ENCODE measurements around the gene CEP295NL.

The CEP295NL gene

GRCh38 chr17:78899361-78900260 is 3.4 kb downstream of the CEP295NL start:
- TF ChIP-seq CTCF (IDR thresholded peaks at IDR 0.05; ENCODE audit: borderline replicate concordance, control extremely low read depth, extremely low read depth, insufficient read depth, missing control alignments), result no peak
- in situ Hi-C loops (cut with MboI; ENCODE audit: low sequenced_read_pairs, unreplicated experiment), result no loop called here
- DNase-seq (ENCODE audit: low spot score), result no peak

GRCh38 chr17:78898947-78899346 is 4.1 kb downstream of the CEP295NL start:
- no peak for DNase-seq (ENCODE audit: low spot score)
- in situ Hi-C loops (cut with MboI; ENCODE audit: low sequenced_read_pairs, unreplicated experiment), result no loop called here
- no peak for TF ChIP-seq CTCF (IDR thresholded peaks at IDR 0.05; ENCODE audit: borderline replicate concordance, control extremely low read depth, extremely low read depth, insufficient read depth, missing control alignments)

GRCh38 chr17:78898075-78898836 is 4.7 kb downstream of the CEP295NL start:
- in situ Hi-C loops (cut with MboI; ENCODE audit: low sequenced_read_pairs, unreplicated experiment), result no loop called here
- TF ChIP-seq CTCF (IDR thresholded peaks at IDR 0.05; ENCODE audit: borderline replicate concordance, control extremely low read depth, extremely low read depth, insufficient read depth, missing control alignments), result no peak
- no peak for DNase-seq (ENCODE audit: low spot score)

GRCh38 chr17:78897664-78898047 is 5.3 kb downstream of the CEP295NL start:
- no peak for DNase-seq (ENCODE audit: low spot score)
- in situ Hi-C loops (cut with MboI; ENCODE audit: low sequenced_read_pairs, unreplicated experiment), result no loop called here
- no peak for TF ChIP-seq CTCF (IDR thresholded peaks at IDR 0.05; ENCODE audit: borderline replicate concordance, control extremely low read depth, extremely low read depth, insufficient read depth, missing control alignments)

GRCh38 chr17:78896834-78897663 is 6.0 kb downstream of the CEP295NL start:
- no peak for DNase-seq (ENCODE audit: low spot score)
- TF ChIP-seq CTCF (IDR thresholded peaks at IDR 0.05; ENCODE audit: borderline replicate concordance, control extremely low read depth, extremely low read depth, insufficient read depth, missing control alignments), result no peak
- in situ Hi-C loops (cut with MboI; ENCODE audit: low sequenced_read_pairs, unreplicated experiment), result no loop called here
